Endodermal cell (in vitro differentiated cells): ENCODE data around the gene TMEM209. TPM values are rescaled to one million over a fixed set of nuclear protein-coding genes. Genes with fewer than 3 reads are reported as not detected.
"Not testable (repeated sequence)": the region's sequence is repeated elsewhere in the genome, so short reads cannot be mapped to it uniquely, and the experiment has no call there.

Experiments used
- DNase-seq: peaks from one replicate; pipeline ENCODE4 v3.0.0-alpha.2; 2017
- H3K27ac ChIP-seq: 2 replicates; pipeline ENCODE4 v1.5.1; 2013; ENCODE audit warnings: mild to moderate bottlenecking, low read depth, low read length, moderate library complexity
- H3K27me3 ChIP-seq: 2 replicates; pipeline ENCODE4 v1.6.1; 2013; ENCODE audit warnings: mild to moderate bottlenecking, low read length, moderate library complexity; ENCODE audit not compliant: insufficient read depth, control insufficient read depth, poor library complexity, severe bottlenecking
- H3K36me3 ChIP-seq: 2 replicates; pipeline ENCODE4 v1.7.0; 2013; ENCODE audit warnings: mild to moderate bottlenecking, low read length, moderate library complexity; ENCODE audit not compliant: control insufficient read depth, insufficient read depth
- H3K4me1 ChIP-seq: one replicate; pipeline ENCODE4 v1.7.0; 2013; ENCODE audit warnings: low read length; ENCODE audit not compliant: control insufficient read depth, insufficient read depth
- H3K4me3 ChIP-seq: 2 replicates; pipeline ENCODE4 v1.5.1; 2013; ENCODE audit warnings: mild to moderate bottlenecking, low read length, moderate library complexity
- H3K9ac ChIP-seq: 2 replicates; pipeline ENCODE4 v1.6.1; 2013; ENCODE audit warnings: mild to moderate bottlenecking, low read length, moderate library complexity; ENCODE audit not compliant: poor library complexity, severe bottlenecking; ENCODE audit errors: extremely low read depth
- H3K9me3 ChIP-seq: 2 replicates; pipeline ENCODE4 v1.6.1; 2013; ENCODE audit warnings: mild to moderate bottlenecking, low read length, moderate library complexity; ENCODE audit not compliant: control insufficient read depth
- H3K27ac Mint-ChIP-seq: 2 replicates; pipeline ENCODE4 v1.8.0; 2020; ENCODE audit warnings: mixed read lengths
- H3K27me3 Mint-ChIP-seq: 2 replicates; pipeline ENCODE4 v1.8.0; 2021; ENCODE audit warnings: mild to moderate bottlenecking, mixed read lengths; ENCODE audit not compliant: insufficient read depth
- H3K36me3 Mint-ChIP-seq: 2 replicates; pipeline ENCODE4 v1.8.0; 2020; ENCODE audit warnings: low read depth, mixed read lengths
- H3K4me1 Mint-ChIP-seq: 2 replicates; pipeline ENCODE4 v1.8.0; 2020; ENCODE audit warnings: mixed read lengths
- H3K4me3 Mint-ChIP-seq: 2 replicates; pipeline ENCODE4 v1.8.0; 2020; ENCODE audit warnings: mild to moderate bottlenecking, moderate library complexity, mixed read lengths
- H3K9me3 Mint-ChIP-seq: 2 replicates; pipeline ENCODE4 v1.8.0; 2020; ENCODE audit warnings: mild to moderate bottlenecking, mixed read lengths
- CTCF ChIP-seq: fragments of 200-600 bp; sonication (generic); conservative IDR thresholded peaks from 2 replicates; pipeline ENCODE4 v1.5.0; 2021; ENCODE audit warnings: antibody characterized with exemption, mild to moderate bottlenecking
- WGBS, 2 experiments: methylation state at CpG; one replicate each; pipeline versions ENCODE4 v1.1.5 to v1.1.7; 2013; ENCODE audit warnings: missing lambda C conversion rate in 2 of 2, mixed read lengths in 1 of 2; ENCODE audit not compliant: insufficient coverage in 1 of 2, insufficient read length in 1 of 2; 5-methylcytosine and 5-hydroxymethylcytosine counted together
- total RNA-seq, 2 donors: library from RNA; stranded (reverse); fragmentation: NEBNext Ultra II Directional in 1 of 2; extraction: Animal tissue kit (Norgen Biotek cat#: 25700) in 1 of 2; gene quantifications; 2 replicates in 1 of 2; 3 replicates in 1 of 2; pipeline ENCODE4 v1.2.1, GENCODE V29; 2021

The TMEM209 gene
- total RNA-seq, 2 donors from 2014 or later, result 30.9 to 37.9 TPM

GRCh38 chr7:130127404-130127803 lies 77.8 kb downstream of the TMEM209 start:
- Histone ChIP-seq H3K9me3 (no peaks in the 10 kb centered on the region), H3K9ac (no peak overlapping the region), H3K36me3 (peaks cover 63% of the 10 kb centered on the region), H3K27me3 (no peaks in the 10 kb centered on the region), H3K4me3 (no peak overlapping the region), H3K4me1 (no peaks in the 10 kb centered on the region), H3K27ac (no peak overlapping the region)
- no peak for DNase-seq
- peaks cover 48% of the 10 kb centered on the region for H3K36me3 Mint-ChIP-seq
- no peaks in the 10 kb centered on the region for H3K4me1 Mint-ChIP-seq
- no peaks in the 10 kb centered on the region for H3K9me3 Mint-ChIP-seq
- no peak overlapping the region for H3K4me3 Mint-ChIP-seq
- TF ChIP-seq CTCF, result no peak
- H3K27ac Mint-ChIP-seq, result no peak overlapping the region
- WGBS, 2 experiments, result 100% methylated on average over 2 of the region's 2 CpGs; no CpG with 5 or more reads in 1 of the 2 experiments
- H3K27me3 Mint-ChIP-seq, result no peaks in the 10 kb centered on the region

DNA sequence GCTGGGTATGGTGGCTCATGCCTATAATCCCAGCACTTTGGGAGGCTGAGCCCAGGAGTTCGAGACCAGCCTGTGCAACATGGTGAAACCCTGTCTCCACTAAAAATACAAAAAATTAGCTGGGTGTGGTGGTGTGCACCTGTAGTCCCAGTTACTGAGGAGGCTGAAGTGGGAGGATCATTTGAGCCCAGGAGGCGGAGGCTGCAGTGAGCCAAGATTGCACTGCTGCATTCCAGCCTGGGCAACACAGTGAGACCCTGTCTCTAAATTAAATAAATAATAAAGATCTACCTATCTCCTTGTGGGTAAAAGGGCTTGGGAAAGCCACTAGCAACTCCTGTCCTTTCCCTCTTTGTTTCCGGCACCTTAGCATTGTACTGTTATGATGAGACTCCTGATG lies 78.4 kb downstream of the TMEM209 start:
- H3K4me1 Mint-ChIP-seq, DNase-seq, H3K27ac Mint-ChIP-seq, H3K27me3 Mint-ChIP-seq, H3K9me3 Mint-ChIP-seq, H3K27ac ChIP-seq, H3K27me3 ChIP-seq, H3K4me3 Mint-ChIP-seq, H3K9me3 ChIP-seq, H3K4me1 ChIP-seq, H3K9ac ChIP-seq, H3K4me3 ChIP-seq: not testable (repeated sequence)
- peaks cover 53% of the 10 kb centered on the region for H3K36me3 Mint-ChIP-seq
- peaks cover 68% of the 10 kb centered on the region for H3K36me3 ChIP-seq
- 67 to 96% methylated on average over 1 to 3 of the region's 3 CpGs for WGBS, 2 experiments

- H3K27me3 Mint-ChIP-seq, result no peaks in the 10 kb centered on the region
- H3K27ac Mint-ChIP-seq, result no peak overlapping the region
- H3K9me3 Mint-ChIP-seq, result no peaks in the 10 kb centered on the region
- no peak overlapping the region for H3K4me3 Mint-ChIP-seq
- no peak for TF ChIP-seq CTCF
- H3K36me3 Mint-ChIP-seq, result peaks cover 45% of the 10 kb centered on the region
- Histone ChIP-seq H3K36me3 (peaks cover 64% of the 10 kb centered on the region), H3K27ac (no peak overlapping the region), H3K4me3 (no peak overlapping the region), H3K9ac (no peak overlapping the region), H3K27me3 (no peaks in the 10 kb centered on the region), H3K4me1 (peaks cover 7% of the 10 kb centered on the region), H3K9me3 (no peaks in the 10 kb centered on the region)
- 98 to 100% methylated on average over 2 of the region's 2 CpGs for WGBS, 2 experiments
- H3K4me1 Mint-ChIP-seq, result peaks cover 5% of the 10 kb centered on the region
- no peak for DNase-seq
Measured at GRCh38 chr7:130124711-130125110, 80.5 kb downstream of the TMEM209 start.

GRCh38 chr7:130123501-130123900 lies 81.7 kb downstream of the TMEM209 start:
- no peak overlapping the region for H3K4me3 Mint-ChIP-seq
- Histone ChIP-seq H3K4me1 (peaks cover 7% of the 10 kb centered on the region), H3K9me3 (no peaks in the 10 kb centered on the region), H3K27me3 (no peaks in the 10 kb centered on the region), H3K9ac (no peak overlapping the region), H3K27ac (no peak overlapping the region), H3K4me3 (no peak overlapping the region), H3K36me3 (peaks cover 54% of the 10 kb centered on the region)
- H3K27me3 Mint-ChIP-seq, result no peaks in the 10 kb centered on the region
- no peak for DNase-seq
- H3K4me1 Mint-ChIP-seq, result peaks cover 5% of the 10 kb centered on the region
- no peaks in the 10 kb centered on the region for H3K9me3 Mint-ChIP-seq
- H3K27ac Mint-ChIP-seq, result no peak overlapping the region
- H3K36me3 Mint-ChIP-seq, result peaks cover 38% of the 10 kb centered on the region
- TF ChIP-seq CTCF, result no peak
